A549 (cell line): Measurements from ENCODE around the gene TEDC1. TPM values are rescaled to one million over a fixed set of nuclear protein-coding genes. Genes with fewer than 3 reads are reported as not detected.

Source experiments
- ATAC-seq, 2 experiments: fragments of 200-7000 bp in 1 of 2; fragments of >200 bp in 1 of 2; cut with Nextera tagmentation in 1 of 2; cut with Tn5 transposase in 1 of 2; 3 replicates each; pipeline versions ENCODE4 v1.8.0 to v1.9.1; 2018 to 2020; ENCODE audit warnings: mild to moderate bottlenecking in 1 of 2, moderate library complexity in 1 of 2
- CTCF ChIA-PET: fragments of 300-600 bp; sonication (Branson Sonifier 250); formaldehyde crosslinking; extraction: SDS; loops from one replicate; lab custom pipeline; 2021; ENCODE audit warnings: antibody characterized with exemption, inconsistent platforms; lab: Yijun Ruan, JAX
- POLR2A ChIA-PET: fragments of 350-600 bp; formaldehyde crosslinking; extraction: SDS; loops from one replicate; lab custom pipeline; 2021; ENCODE audit warnings: antibody characterized with exemption, inconsistent platforms; lab: Yijun Ruan, JAX
- DNase-seq, 2 experiments: peaks; one replicate each; pipeline versions ENCODE4 v3.0.0 to v3.0.0-alpha.2; 2011 to 2016; ENCODE audit warnings: low read depth in 1 of 2, low spot score in 1 of 2
- FAIRE-seq: peaks from 2 replicates; lab custom pipeline; 2011; peaks lifted over from hg19 to GRCh38; lab: Jason Lieb, UNC
- H3K27ac ChIP-seq, 2 experiments: fragments of >200 bp; sonication (Bioruptor Twin); formaldehyde crosslinking; 3 replicates each; pipeline ENCODE4 v1.5.1; 2016 to 2017
- H3K4me1 ChIP-seq: fragments of >200 bp; sonication (Bioruptor Twin); formaldehyde crosslinking; 3 replicates; pipeline ENCODE4 v1.6.1; 2016
- H3K4me2 ChIP-seq: fragments of >200 bp; sonication (Bioruptor Twin); formaldehyde crosslinking; 3 replicates; pipeline ENCODE4 v1.6.1; 2016
- H3K4me3 ChIP-seq: fragments of >200 bp; sonication (Bioruptor Twin); formaldehyde crosslinking; 3 replicates; pipeline ENCODE4 v1.5.1; 2016
- H3K9me3 ChIP-seq: fragments of >200 bp; sonication (Bioruptor Twin); formaldehyde crosslinking; 3 replicates; pipeline ENCODE4 v1.6.1; 2016
- CBX2 ChIP-seq: fragments of 200-600 bp; sonication (generic); IDR thresholded peaks from 2 replicates; pipeline ENCODE4 v1.6.1; 2016; ENCODE audit warnings: low read depth, mild to moderate bottlenecking, borderline replicate concordance
- CHD2 ChIP-seq: fragments of 150-350 bp; IDR thresholded peaks from 2 replicates; pipeline ENCODE4 v1.6.1; 2014; ENCODE audit warnings: low read length; ENCODE audit not compliant: partially characterized antibody
- E2F6 ChIP-seq: IDR thresholded peaks from 2 replicates; pipeline ENCODE4 v1.6.1; 2012; ENCODE audit warnings: low read depth, borderline replicate concordance
- ELK1 ChIP-seq: fragments of 150-350 bp; IDR thresholded peaks from 2 replicates; pipeline ENCODE4 v1.6.1; 2014; ENCODE audit warnings: low read depth, mild to moderate bottlenecking, low read length
- FOSB ChIP-seq: fragments of 250-450 bp; sonication (Bioruptor Pico); IDR thresholded peaks from 2 replicates; pipeline ENCODE4 v1.5.0; 2020; ENCODE audit warnings: mild to moderate bottlenecking, moderate library complexity
- FOSL2 ChIP-seq, 2 experiments: fragments of 450-650 bp in 1 of 2; fragments of >200 bp in 1 of 2; sonication (Bioruptor Twin) in 1 of 2; formaldehyde crosslinking; IDR thresholded peaks; 2 replicates each; pipeline versions ENCODE4 v1.5.0 to v1.6.1; 2016 to 2020; ENCODE audit warnings: mild to moderate bottlenecking in 1 of 2, moderate library complexity in 1 of 2
- HOXB13 ChIP-seq: fragments of 250-450 bp; sonication (Bioruptor Pico); IDR thresholded peaks from 2 replicates; pipeline ENCODE4 v1.5.0; 2020; ENCODE audit warnings: low read depth, mild to moderate bottlenecking, moderate library complexity
- HOXB5 ChIP-seq: fragments of 250-450 bp; sonication (Bioruptor Pico); IDR thresholded peaks from 2 replicates; pipeline ENCODE4 v1.5.0; 2020; ENCODE audit warnings: mild to moderate bottlenecking, moderate library complexity
- JUN ChIP-seq, 2 experiments: fragments of >200 bp; sonication (Bioruptor Twin); formaldehyde crosslinking; IDR thresholded peaks; 2 replicates in 1 of 2; 3 replicates in 1 of 2; pipeline ENCODE4 v1.6.1; 2016 to 2017
- JUNB ChIP-seq: fragments of >200 bp; sonication (Bioruptor Twin); formaldehyde crosslinking; IDR thresholded peaks from 2 replicates; pipeline ENCODE4 v1.6.1; 2016
- KDM1A ChIP-seq: fragments of 200-600 bp; sonication (generic); IDR thresholded peaks from 2 replicates; pipeline ENCODE4 v1.6.1; 2016; ENCODE audit warnings: low read depth, mild to moderate bottlenecking
- KDM5A ChIP-seq: fragments of 200-600 bp; sonication (generic); IDR thresholded peaks from 2 replicates; pipeline ENCODE4 v1.6.1; 2016; ENCODE audit warnings: antibody characterized with exemption, mild to moderate bottlenecking
- MAZ ChIP-seq: fragments of 150-350 bp; IDR thresholded peaks from 2 replicates; pipeline ENCODE4 v1.6.1; 2014; ENCODE audit warnings: antibody characterized with exemption, low read depth, low read length, borderline replicate concordance
- NFE2L2 ChIP-seq: fragments of 150-350 bp; conservative IDR thresholded peaks from 2 replicates; pipeline ENCODE4 v1.6.1; 2014; ENCODE audit warnings: low read length
- NPAS2 ChIP-seq: fragments of 250-450 bp; sonication (Bioruptor Pico); IDR thresholded peaks from 2 replicates; pipeline ENCODE4 v1.8.0; 2022; ENCODE audit warnings: mild to moderate bottlenecking, moderate library complexity, borderline replicate concordance
- PHF8 ChIP-seq: fragments of 200-600 bp; sonication (generic); IDR thresholded peaks from 2 replicates; pipeline ENCODE4 v1.6.1; 2016; ENCODE audit warnings: low read depth, mild to moderate bottlenecking, antibody characterized with exemption, moderate library complexity, borderline replicate concordance
- POLR2A ChIP-seq: IDR thresholded peaks from 2 replicates; pipeline ENCODE4 v1.6.1; 2012; ENCODE audit warnings: mild to moderate bottlenecking, low read length
- RARB ChIP-seq: fragments of 250-450 bp; sonication (Bioruptor Pico); IDR thresholded peaks from 2 replicates; pipeline ENCODE4 v1.8.0; 2021; ENCODE audit warnings: mild to moderate bottlenecking, moderate library complexity
- RFX5 ChIP-seq: fragments of 450-650 bp; IDR thresholded peaks from 2 replicates; pipeline ENCODE4 v1.7.1; 2014; ENCODE audit warnings: antibody characterized with exemption, mild to moderate bottlenecking, moderate library complexity
- TFCP2L1 ChIP-seq: fragments of 250-450 bp; sonication (Bioruptor Pico); IDR thresholded peaks from 2 replicates; pipeline ENCODE4 v1.5.0; 2021; ENCODE audit warnings: mild to moderate bottlenecking
- USF2 ChIP-seq: fragments of 450-650 bp; IDR thresholded peaks from 2 replicates; pipeline ENCODE4 v1.6.1; 2014; ENCODE audit warnings: antibody characterized with exemption
- ZNF302 ChIP-seq: fragments of 250-450 bp; sonication (Bioruptor Pico); IDR thresholded peaks from 2 replicates; pipeline ENCODE4 v1.9.0; 2021; ENCODE audit warnings: inconsistent platforms, mild to moderate bottlenecking, moderate library complexity
- WGBS: methylation state at CpG from one replicate; pipeline ENCODE4 v1.1.6; 2017; ENCODE audit errors: missing lambda C conversion rate; 5-methylcytosine and 5-hydroxymethylcytosine counted together
- polyA plus RNA-seq, 4 experiments: library from polyadenylated mRNA; depleted of rRNA in 3 of 4; stranded (reverse); fragments of >200 nt; fragmentation: RNase III in 1 of 4; extraction: RNeasy Plus Mini Kit Qiagen cat#74134 plus additional on column Dnase treatment in 1 of 4; gene quantifications; 2 replicates in 3 of 4; 3 replicates in 1 of 4; pipeline ENCODE4 v1.2.3, GENCODE V29; 2011 to 2017
- TF ChIP-seq, protein P1 (sequence below): fragments of >200 bp; sonication (Bioruptor Twin); formaldehyde crosslinking; IDR thresholded peaks from 3 replicates; pipeline ENCODE4 v1.6.1; 2016
- TF ChIP-seq, protein P2 (sequence below): fragments of 250-450 bp; sonication (Bioruptor Pico); IDR thresholded peaks from 2 replicates; pipeline ENCODE4 v1.5.0; 2021; ENCODE audit warnings: mild to moderate bottlenecking, moderate library complexity, borderline replicate concordance

Gene TEDC1
- polyA plus RNA-seq, 2 of the 4 experiments (the other 2 are of a cell fraction), result 12.7 to 39.6 TPM

DNA sequence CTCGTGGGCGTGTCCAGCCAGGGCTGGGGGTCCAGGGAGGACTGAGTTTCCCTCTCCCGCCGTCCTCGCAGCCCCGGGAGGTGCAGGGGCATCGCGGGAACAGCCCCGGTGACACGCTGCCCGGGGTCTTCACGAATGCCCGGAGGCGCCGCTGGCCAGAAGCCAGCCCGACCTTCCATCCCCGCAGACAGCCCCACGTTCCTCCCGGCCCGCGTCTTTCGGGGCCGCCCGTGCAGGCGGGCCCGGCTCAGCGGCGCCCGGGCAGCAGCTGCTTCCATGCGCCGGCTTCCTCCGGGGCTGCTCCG is 827 bp upstream of the TEDC1 start (continued):
- TF ChIP-seq HOXB5 (CRISPR knock-in tag) (peak; percentile 38; the same call in 1 of the 2 replicates), CBX2 (no peak)

DNA sequence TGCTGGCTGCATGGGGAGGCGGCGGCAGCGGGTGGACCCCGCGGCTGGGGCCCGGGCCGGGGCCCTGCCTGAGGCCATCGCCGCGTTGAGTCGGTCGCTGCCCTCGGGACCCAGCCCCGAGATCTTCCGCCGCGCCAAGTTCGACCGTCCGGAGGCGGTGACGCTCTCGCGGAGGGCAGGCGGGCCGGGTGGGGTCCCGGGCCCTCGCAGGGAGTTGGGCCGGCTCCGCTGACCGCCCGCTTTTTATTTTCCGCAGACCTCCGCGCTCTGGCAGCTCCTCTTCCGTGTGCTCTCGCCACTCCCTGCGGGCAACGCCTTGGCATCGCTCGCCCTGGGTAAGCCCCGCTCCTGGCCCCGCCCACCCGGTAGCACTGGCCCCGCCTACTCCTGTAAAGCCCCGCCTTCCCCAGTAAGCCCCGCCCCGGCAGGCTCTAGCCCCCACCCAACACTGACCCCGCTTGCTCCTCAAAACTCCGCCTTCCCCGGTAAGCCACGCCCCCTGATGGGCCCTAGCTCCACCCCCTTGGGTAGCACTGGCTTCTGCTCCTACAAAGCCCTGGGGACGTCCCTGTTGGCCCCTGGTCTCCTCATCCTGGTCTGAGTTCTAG is 424 bp downstream of the TEDC1 start:
- peak in 1 of 2 experiments; percentile 12; a peak in 3 of 6 replicates for ATAC-seq
- DNase-seq, result peak; percentile 78 to 91
- Histone ChIP-seq H3K4me1 (peaks cover 29% of the 10 kb centered on the region), H3K9me3 (no peaks in the 10 kb centered on the region), H3K4me2 (peak overlapping the region; percentile 71), H3K4me3 (peak overlapping the region; percentile 74), H3K27ac (peak overlapping the region; percentile 81 to 95)
- CTCF ChIA-PET, result interaction anchor here (2.8 to 3.8 kb wide), 4 partner anchors 10 to 38 kb away, joined by 25 to 132 read pairs (median 44); no protein-coding TSS in a partner anchor
- TF ChIP-seq NPAS2 (CRISPR knock-in tag) (no peak), JUN (IDR thresholded peaks at IDR 0.05) (peak in 1 of 2 experiments; percentile 54; a peak in 2 of 5 replicates), HOXB13 (CRISPR knock-in tag) (no peak), POLR2A (peak; percentile 34; the same call in 1 of the 2 replicates), KDM1A (no peak; the same call in 1 of the 2 replicates), KDM5A (peak; percentile 86), PHF8 (peak; percentile 81)
- TF ChIP-seq, protein P1, sequence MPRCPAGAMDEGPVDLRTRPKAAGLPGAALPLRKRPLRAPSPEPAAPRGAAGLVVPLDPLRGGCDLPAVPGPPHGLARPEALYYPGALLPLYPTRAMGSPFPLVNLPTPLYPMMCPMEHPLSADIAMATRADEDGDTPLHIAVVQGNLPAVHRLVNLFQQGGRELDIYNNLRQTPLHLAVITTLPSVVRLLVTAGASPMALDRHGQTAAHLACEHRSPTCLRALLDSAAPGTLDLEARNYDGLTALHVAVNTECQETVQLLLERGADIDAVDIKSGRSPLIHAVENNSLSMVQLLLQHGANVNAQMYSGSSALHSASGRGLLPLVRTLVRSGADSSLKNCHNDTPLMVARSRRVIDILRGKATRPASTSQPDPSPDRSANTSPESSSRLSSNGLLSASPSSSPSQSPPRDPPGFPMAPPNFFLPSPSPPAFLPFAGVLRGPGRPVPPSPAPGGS, result no peak
- no peak for FAIRE-seq
- POLR2A ChIA-PET, result interaction anchor here (0.7 to 1.8 kb wide), 4 partner anchors 10 to 898 kb away, joined by 3 to 5 read pairs (median 4); no protein-coding TSS in a partner anchor
- 2% methylated on average over 14 of the region's 53 CpGs for WGBS

- TF ChIP-seq, protein P2, sequence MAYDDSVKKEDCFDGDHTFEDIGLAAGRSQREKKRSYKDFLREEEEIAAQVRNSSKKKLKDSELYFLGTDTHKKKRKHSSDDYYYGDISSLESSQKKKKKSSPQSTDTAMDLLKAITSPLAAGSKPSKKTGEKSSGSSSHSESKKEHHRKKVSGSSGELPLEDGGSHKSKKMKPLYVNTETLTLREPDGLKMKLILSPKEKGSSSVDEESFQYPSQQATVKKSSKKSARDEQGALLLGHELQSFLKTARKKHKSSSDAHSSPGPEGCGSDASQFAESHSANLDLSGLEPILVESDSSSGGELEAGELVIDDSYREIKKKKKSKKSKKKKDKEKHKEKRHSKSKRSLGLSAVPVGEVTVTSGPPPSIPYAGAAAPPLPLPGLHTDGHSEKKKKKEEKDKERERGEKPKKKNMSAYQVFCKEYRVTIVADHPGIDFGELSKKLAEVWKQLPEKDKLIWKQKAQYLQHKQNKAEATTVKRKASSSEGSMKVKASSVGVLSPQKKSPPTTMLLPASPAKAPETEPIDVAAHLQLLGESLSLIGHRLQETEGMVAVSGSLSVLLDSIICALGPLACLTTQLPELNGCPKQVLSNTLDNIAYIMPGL (CRISPR knock-in tag), result no peak
- TF ChIP-seq CBX2 (no peak), CHD2 (no peak), USF2 (no peak), MAZ (no peak), ELK1 (no peak), FOSB (CRISPR knock-in tag) (no peak), E2F6 (no peak), TFCP2L1 (CRISPR knock-in tag) (no peak), NPAS2 (CRISPR knock-in tag) (no peak), FOSL2 (IDR thresholded peaks at IDR 0.05) (no peak), FOSL2 (CRISPR knock-in tag; IDR thresholded peaks at IDR 0.05) (no peak), POLR2A (no peak), JUNB (no peak), RARB (CRISPR knock-in tag) (no peak), RFX5 (no peak), NFE2L2 (no peak), ZNF302 (CRISPR knock-in tag) (no peak)
- TF ChIP-seq, protein P1, result no peak
- TF ChIP-seq, all 56 proteins: peak for 0
- ChIA-PET CTCF (interaction anchor here (1.0 to 3.4 kb wide), 4 partner anchors 11 to 37 kb away, joined by 3 to 29 read pairs (median 14); no protein-coding TSS in a partner anchor), POLR2A (interaction anchor here (0.7 to 1.8 kb wide), 4 partner anchors 10 to 899 kb away, joined by 3 to 5 read pairs (median 4); no protein-coding TSS in a partner anchor)
- H3K27ac ChIP-seq, result peak overlapping the region in 1 of 2 experiments; percentile 95; a peak in 2 of 6 replicates
- H3K4me1 ChIP-seq, result peaks cover 25% of the 10 kb centered on the region
- FAIRE-seq (no peak), ATAC-seq (no peak), DNase-seq (peak in 1 of 2 experiments; percentile 20)
- no peaks in the 10 kb centered on the region for H3K9me3 ChIP-seq
- peak overlapping the region; percentile 74 for H3K4me3 ChIP-seq
- WGBS, result 90% methylated on average over 13 of the region's 24 CpGs
- peak overlapping the region; percentile 71 for H3K4me2 ChIP-seq
Observed at GRCh38 chr14:105492031-105492970, 1.3 kb downstream of the TEDC1 start.
